ENCODE results near the gene SLX9.
"Not testable (repeated sequence)": the region's sequence is repeated elsewhere in the genome, so short reads cannot be mapped to it uniquely, and the experiment has no call there.

SLX9 gene

DNA sequence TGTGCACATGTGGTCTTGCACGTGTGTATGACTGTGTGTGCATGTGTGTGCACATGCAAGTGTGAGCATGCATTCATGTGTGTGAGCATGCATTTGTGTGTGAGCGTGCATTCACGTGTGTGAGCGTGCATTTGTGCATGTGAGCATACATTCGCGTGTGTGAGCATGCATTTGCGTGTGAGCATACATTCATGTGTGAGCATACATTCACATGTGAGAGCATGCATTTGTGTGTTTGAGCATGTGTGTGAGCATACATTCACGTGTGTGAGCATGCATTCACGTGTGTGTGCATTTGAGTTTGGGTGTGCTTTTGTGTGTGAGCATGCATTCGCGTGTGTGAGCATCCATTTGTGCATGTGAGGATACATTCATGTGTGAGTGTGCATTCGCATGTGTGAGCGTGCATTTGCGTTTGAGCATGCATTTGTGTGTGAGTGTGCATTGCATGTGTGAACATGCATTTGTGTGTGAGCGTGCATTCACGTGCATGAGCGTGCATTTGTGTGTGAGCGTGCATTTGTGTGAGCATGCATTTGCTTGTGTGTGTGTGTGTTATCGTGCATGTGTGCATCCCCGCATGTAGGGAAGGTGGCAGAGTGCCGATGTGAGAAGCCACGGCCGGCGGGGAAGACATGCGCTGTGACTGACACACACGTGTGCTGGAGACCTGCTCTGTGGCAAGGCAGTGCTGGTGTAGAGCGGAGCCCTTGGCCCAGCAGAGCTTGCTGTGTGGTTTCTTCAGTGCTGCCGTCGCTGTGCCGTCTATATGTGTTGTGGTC is 37.4 kb upstream of the SLX9 start:
- DNase-seq, result no peak

DNA sequence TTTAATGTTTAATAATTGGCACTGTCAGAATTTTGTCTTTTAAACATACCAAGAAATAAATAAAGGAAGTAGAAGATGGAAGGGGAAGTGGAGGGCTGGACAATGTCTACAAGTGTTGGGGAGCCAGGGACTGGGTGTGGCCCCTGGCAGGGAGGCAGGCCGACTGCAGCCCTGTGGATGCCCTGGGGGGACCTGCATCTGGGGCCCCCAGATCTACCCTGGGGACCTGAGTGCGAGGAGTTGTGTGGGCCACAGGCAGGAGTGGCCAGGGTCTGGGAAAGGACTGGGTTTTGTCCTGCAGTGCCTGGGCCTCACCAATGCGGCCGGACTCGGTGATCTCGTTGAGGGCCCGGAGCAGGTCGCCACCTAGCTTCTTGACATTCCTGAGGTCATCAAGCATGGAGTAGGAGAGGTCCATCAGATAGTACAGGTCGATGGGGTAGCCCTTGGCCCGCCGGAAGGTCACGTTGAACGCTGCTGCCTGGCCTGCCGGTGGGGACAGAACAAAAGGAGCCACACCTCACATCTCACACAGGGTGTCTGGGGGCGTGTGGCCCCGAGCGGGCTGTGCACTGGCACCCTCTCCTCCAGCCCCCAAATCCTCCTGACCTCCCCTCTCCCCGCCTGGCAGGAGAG is 36.7 kb upstream of the SLX9 start:
- no peak for DNase-seq

DNA sequence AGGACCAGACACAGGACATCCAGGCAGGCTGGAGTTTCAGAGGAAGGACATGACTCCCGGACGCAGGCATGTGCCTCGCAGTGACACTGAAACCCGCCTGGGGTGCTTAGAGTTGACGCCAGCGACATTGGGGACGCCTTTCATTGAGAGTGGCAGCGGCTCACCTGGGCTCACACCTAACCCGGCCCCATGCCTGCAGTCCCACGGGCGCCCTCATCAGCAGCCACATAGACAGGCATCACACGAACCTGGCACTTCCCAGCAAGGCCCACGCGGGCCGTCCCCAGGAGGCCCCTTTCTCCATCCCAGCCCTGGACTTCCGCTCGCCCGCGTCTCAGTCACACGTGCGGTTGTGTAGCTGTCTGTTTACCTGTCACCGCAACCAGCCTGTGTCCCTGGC is 36.1 kb upstream of the SLX9 start:
- DNase-seq, result no peak

DNA sequence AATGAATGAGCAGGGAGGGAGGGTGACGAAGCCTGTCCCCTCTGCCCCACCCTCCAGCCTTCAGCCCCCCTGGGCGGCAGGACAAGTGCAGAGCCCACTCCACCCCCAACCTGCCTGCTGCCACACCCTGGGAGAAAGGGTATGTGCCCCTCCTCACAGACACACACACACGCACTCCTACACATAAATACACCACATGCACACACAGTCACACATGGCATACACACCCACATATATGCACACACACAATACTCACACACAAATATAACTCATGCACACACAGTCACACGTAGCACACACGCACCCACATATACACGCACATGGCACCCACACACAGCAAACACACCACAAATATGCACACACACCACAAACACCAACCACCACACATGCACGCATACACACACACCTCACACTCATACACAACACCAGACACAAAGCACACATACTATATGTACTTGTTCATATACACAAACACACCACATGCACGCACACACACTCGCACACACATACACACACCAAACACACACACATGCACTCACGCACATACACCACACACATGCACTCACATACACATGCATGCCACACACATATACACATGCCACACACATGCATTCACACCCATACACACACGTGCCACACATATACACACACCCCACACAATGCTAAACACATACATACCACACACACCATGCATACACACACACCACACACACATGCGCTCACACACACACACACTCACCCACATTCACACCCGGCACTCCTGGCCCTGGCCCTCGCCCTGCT is 35.5 kb upstream of the SLX9 start:
- no peak for DNase-seq

DNA sequence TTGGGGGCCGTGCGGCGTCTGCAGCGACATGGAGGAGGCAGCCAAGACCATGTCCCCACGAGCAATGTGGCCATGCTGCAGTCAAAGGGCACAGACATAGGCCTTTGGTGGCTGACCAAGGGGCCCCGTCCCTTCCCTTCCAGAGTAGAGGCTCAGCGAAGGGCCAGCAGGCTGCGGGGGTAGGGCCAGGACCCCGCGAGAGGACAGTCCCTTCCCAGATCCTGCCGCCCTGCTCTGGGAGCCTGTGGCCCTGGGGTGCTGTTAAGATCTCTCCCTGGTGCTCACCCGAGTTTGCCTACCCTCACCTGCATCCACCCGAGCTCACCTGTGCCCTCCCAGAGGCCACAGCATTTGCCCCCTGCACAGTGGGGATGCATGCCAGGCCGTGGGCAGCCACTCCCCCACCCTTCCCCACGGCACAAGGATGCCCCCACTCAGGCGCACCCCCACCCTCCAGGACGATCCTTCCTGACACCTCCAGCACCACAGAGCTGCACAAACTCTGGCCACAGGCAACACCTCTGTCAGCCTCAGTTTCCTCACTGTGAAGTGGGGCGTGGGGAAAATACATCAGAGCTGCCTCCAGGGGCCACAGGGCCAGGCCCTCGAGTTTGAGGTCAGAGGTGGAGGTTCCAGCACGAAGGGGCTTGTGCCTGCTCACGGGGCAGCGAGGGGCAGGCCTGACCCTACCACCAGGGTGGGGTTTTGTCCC is 34.7 kb upstream of the SLX9 start:
- DNase-seq, result no peak

DNA sequence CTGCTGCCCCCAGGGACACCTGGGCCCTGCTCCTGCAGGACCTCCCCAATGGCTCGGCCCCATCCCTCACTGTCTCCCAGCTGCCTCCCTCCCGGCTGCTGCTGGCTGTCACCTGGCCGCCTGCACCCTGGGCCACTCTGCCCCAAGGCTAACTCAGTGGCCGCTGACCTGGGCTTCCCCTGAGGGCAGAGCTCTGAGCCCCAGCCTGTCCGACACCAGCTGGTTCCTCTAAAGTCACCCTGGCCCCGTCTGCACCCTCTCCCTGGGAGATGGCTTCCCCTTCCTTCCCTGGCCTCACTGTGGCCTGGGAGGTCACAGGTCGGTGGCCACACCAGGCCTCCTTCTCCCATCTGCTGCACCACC is 34.1 kb upstream of the SLX9 start:
- peak; percentile 20 for DNase-seq

DNA sequence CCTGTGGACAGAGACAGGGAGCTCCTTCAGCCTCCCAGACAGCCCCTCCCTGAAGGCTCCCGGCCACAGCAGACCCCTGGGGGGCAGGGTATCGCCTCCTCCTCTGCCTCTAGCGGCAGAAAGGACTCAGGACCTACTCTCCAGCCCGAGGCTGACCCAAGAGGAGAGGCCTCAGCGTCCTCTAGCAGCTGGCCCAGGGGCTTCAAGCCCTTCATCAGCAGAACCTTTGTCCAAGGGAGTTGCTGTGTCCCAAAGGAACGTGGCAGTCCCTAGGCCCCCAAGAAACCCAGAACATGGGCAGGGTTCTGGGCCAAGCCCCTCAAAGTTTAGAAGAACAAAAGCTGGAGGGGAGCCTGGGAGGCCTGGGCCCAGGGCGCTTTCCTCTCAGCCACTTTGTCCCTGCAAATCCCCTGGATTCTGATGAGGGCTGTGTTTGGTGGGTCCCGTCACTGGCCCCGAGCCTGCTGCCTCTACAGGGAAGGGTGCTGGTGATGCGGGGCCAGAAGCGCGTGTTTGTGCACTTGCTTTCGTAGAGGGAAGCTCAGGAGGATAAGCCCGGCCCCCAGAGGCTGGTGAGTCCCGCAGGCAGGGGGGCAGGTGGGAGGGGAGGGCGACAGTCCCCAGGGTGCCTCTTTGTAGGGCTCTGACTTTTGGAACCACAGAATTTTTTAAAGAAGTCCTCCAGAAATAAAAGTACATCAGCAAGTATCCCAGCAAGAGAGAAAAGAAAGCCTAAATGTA is 32.4 kb upstream of the SLX9 start:
- DNase-seq, result no peak

DNA sequence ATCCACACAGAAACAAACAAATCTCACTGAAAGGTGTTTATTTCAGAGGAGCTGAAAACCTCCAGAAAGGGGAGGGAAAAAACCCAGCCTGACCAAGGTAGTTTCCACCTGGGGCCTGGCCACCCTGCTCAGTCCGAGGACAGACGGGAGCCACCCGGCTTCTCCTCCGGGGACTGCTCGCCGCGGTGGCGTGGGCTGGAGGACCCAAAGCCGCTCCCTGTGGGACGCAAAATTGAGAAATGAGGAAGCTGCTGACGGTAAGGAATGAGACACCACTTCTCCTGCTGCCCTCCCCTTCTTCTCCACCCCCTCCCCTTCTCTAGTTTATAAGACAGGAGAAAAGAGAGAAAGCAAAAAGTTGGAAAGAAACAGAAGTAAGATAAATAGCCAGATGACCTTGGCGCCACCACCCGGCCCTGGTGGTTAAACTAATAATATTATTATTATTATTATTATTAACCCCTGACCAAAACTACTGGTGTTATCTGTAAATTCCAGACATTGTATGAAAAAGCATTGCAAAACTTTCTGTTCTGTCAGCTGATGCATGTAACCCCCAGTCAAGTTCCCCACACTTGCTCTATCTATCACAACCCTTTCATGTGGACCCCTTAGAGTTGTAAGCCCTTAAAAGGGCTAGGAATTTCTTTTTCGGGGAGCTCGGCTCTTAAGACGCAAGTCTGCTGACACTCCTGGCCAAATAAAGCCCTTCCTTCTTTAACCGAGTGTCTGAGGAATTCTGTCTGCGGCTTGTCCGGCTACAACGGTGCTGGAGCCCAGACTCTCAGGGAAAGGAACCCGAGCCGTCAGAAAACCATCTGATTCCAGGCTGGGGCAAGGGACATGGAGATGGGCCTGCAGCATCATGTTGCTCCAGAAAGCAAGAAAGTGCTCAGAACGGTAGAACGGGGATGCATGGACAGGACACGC is 31.6 kb upstream of the SLX9 start:
- DNase-seq, result peak; percentile 50

DNA sequence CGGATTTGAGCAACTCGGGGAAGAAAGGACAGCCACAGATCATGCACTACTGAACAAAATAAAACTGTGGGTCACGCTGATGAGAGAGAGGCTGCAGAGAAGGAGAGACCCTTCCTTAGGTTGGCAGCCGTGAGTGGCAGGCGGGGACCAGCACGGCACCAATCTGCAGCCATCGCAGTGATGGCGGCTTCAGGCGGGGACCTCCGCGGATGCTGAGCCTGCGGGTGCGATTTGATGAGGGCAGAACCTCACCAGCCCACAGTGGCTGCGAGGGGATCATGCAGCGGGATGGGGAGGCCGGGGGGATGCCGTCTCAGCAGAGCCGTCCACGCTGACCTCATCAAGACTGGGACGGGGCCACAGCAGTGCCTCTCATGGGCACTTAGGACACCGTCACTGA is 30.9 kb upstream of the SLX9 start:
- no peak for DNase-seq

DNA sequence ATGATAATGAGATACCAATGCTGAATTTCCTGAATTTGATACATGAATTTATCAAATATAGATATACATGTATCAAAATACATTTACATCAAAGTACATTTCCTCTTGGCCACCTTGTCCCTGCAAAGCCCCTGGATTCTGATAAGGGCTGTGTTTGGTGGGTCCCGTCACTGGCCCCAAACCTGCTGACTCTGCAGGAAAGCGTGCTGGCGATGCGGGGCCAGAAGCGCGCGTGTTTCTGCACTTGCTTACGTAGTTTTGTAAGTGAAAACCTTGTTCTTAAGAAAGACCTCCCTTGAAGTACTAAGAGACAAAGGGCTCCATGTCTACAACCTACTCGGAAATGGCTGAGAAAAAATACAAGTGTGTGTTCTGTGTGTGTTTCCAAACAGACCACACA is 30.1 kb upstream of the SLX9 start:
- DNase-seq, result no peak

DNA sequence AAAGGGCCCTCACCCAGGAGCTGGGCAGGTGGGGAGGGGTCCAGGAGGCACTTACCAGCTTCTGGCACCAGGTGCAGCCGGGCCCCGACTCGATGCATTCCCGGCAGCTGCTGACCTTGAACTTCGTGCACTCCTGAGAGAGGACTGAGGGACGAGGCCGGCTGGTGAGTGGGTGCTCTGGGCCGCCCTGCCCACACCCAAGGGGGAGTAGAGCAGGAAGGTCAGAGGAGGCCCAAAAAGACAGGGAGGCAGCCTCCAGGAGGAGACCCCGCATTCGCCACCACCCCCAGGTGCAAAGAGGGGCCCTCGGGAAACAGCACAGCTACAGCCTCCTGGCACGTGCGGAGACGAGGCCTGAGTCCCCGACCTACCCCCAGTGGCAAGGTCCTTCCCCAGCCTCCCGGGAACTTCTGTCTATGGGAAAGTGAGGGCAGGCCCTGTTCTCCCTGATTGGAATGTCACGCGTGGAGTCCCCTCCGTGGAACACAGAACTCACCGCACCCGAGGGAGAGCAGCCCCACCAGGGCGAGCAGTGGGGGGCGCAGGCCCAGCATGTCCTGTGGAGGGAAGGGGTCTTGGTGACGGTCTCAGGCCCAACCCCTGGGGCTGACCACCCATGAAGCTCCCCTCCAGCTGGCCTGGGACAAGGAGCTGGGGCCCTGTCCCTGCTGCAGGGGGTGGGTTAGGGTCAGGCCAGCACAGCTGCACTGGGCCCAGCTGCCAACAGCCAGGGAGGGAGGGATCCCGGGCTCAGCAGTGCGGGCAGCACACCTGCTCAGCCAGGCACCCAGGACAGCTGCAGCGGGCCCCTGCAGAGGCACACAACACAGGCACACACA is 29.4 kb upstream of the SLX9 start:
- no peak for DNase-seq

DNA sequence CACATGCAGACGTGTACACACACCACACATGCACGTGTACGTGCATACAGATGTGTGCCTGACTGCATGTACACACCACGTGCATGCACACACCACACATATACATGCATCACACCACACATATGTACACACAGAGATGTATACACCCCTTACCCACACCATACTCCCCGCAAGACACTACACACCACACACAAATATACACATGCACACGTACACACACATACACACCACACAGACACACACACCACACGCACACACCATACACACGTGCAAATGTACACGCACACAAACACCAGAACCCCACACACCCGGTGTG is 28.8 kb upstream of the SLX9 start:
- no peak for DNase-seq

DNA sequence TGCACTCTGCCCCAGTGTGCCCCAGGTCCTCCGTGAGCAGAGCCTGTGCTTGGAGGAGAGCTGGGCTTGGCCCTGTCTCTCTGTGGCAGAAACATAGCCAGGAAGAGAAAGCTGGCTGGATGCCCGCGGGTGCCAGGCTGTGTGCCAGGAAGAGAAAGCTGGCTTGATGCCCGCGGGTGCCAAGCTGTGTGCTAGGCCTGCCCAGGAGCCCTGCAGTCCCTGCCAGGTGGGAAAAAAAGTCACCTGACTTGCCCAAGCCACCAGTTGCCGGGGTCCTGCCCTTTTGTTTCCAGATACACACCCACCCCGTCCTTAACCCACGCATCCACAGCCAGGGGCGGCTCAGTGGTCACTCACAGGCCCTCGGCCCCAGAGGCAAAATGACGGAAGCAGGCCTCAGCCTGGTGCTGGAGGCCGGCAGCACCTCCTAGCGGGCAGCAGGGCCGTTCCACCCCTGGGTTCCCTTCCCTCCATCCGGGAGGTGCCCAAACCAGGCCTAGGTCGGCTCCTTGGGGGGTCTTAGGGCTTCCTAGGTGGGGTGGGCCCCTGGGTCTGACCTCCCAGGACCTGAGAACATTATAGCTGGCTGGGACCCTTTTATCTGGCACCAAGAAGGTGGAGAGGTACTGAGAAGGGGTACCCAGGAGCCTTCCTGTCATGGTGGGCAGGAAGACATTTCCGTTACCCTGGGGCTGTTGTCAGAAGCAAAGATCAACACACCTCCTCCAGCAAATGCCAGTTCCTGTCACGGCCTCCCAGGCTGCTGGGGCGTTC is 28.3 kb upstream of the SLX9 start:
- DNase-seq, result peak; percentile 54

DNA sequence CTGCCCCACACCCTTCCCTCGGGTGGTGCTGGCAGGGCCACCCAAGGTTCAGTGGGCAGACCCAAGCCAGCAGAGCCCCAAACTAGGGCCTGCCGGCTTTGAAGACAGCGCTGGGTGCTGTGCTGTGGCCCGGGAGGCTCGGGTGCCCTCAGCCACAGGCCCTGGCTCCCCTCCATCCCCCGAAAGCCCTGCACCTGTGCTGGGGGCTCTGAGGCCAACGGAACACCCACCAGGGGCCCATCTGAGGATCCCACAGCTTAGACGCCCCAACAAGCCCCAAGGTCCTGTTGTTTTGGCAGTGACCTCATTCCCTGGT is 27.7 kb upstream of the SLX9 start:
- no peak for DNase-seq

DNA sequence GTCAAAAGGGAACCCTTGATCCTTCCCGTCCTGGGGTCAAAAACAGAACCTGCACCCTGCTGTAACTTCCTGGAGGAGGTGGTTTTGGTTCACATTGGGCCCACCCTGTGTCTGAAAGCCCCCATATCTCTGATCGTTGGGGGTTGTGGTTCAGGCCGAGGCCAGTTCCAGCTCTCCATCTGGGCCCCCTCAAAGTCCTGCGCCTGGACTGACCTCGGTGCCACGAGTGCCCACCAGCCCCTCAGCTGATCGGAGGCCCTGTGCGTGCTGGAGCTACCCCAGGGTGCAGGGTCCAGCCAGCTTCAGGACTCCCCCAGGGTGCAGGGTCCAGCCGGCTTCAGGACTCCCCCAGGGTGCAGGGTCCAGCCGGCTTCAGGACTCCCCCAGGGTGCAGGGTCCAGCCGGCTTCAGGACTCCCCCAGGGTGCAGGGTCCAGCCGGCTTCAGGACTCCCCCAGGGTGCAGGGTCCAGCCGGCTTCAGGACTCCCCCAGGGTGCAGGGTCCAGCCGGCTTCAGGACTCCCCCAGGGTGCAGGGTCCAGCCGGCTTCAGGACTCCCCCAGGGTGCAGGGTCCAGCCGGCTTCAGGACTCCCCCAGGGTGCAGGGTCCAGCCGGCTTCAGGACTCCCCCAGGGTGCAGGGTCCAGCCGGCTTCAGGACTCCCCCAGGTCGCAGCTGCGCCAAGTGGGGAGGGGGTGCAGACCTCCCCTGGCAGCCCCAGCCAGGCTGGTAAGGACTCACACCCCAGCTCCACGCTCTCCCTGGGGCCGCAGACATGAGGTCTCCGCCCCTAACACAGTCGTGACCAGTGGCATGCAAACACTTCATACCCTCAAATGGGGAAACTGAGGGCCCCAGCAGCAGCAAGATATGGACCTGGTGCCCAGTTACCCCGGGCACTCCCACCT is 27.1 kb upstream of the SLX9 start:
- DNase-seq, result not testable (repeated sequence)

DNA sequence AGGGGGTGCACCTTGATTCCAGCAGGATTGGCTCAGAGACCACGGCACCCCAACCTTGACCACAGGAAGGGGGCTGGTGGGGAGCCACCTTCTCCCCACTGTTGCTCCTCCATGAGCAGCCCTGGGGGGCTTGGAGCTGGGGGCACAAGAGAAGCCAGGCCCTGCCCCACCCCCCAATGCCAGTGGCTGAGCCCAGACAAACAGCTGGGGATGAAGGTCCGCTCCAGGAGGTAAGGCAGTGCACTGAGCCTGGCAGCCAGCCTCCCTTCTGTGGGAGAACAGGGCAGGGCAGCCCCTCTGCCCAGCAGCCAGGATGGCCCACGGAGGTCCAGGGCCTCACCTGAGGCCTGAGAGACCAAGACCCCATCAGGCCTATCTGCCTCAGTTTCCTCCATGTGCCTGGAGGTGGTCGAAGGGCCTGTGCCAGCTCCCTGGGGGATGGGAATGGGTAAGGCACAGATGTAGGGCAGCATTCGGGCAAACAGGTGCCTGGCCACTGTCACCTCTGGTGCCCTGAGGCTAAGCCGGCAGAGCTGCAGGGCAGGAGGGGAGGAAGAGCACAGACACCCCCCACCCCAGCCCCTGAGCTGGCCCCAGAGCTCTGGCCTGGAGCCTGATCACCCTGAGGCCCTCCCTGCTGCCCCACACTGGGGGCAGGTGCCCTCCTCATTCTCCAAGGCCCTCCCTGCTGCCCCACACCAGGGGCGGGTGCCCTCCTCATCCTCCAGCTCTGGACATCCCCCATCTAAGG is 26.2 kb upstream of the SLX9 start:
- no peak for DNase-seq

DNA sequence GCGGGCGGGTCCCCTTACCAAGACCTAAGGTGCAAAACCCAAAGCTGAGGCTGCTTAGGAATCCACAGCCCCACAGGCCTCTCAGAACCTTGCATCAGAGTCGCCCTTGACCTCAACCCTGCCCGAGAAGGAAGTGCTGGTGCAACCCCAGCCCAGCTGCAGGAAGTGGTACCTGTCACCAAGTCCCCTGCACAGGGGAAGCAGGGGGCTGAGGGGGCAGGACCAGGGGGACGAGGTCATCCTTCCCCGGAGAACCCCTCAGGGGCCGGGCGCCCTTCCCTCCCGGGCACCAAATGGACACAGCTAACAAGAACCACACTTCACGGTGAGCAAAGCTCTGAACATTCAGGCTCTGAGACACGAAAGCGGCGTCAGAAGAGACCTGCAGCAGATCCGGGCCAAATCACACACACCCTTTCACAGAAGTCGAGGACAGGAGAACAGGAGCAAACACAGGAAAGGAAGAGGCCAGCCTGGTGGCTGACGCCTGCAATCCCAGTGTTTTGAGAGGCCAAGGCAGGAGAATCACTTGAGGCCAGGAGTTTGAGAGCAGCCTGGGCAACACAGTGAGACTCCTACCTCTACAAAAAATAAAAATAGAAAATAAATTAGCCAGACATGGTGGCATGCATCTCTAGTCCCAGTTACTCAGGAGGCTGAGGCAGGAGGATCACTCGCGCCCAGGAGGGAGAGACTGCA is 25.5 kb upstream of the SLX9 start:
- DNase-seq, result peak; percentile 68

DNA sequence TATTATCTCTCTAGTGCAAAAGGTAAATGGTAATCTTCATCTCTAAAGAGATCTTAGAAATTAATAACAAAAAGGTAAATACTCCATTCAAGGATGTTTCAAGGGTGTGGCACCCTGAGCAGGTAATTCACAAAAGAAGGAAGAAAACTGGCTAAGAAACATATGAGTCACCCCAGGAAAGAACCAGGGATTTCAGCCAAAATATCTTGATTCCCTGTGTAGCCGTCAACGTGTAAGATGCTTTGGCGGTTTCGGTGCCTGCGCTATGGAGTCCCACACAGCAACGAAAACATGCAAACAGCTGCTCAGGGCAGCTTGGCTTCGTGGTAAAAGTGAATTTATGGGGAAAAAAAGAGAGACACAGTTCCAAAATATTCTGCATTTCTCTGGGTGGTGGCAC is 22.9 kb upstream of the SLX9 start:
- DNase-seq, result no peak
